Adrenal gland (tissue), 12 donors: ENCODE measurements around the gene COL4A1. TPM values are rescaled to one million over a fixed set of nuclear protein-coding genes. Genes with fewer than 3 reads are reported as not detected.

Source experiments
- DNase-seq, 7 donors: peaks; one replicate each; pipeline ENCODE4 v3.0.0-alpha.2; 2019 to 2020
- H3K27ac ChIP-seq, 5 donors: fragments of 200-600 bp; sonication (generic) in 4 of 5; 1 replicate in 3 of 5; 2 replicates in 2 of 5; pipeline versions ENCODE4 v1.5.1 to v1.8.0; 2016 to 2020; ENCODE audit warnings: mild to moderate bottlenecking in 1 of 5
- H3K27me3 ChIP-seq: fragments of 200-600 bp; 2 replicates; pipeline ENCODE4 v1.8.0; 2021
- H3K36me3 ChIP-seq, 2 donors: fragments of 200-600 bp; replicated peaks in 1 of 2; 1 replicate in 1 of 2; 2 replicates in 1 of 2; pipeline versions ENCODE4 v1.5.1 to v1.8.0; 2018 to 2022
- H3K4me1 ChIP-seq, 2 donors: fragments of 200-600 bp; replicated peaks in 1 of 2; 1 replicate in 1 of 2; 2 replicates in 1 of 2; pipeline versions ENCODE4 v1.5.1 to v1.8.0; 2018 to 2021
- H3K4me3 ChIP-seq, 4 donors: fragments of 200-600 bp; sonication (generic) in 3 of 4; one replicate each; pipeline ENCODE4 v1.5.1; 2016 to 2018
- H3K9me3 ChIP-seq, 3 donors: fragments of 200-600 bp; sonication (generic) in 1 of 3; replicated peaks in 1 of 3; 1 replicate in 2 of 3; 2 replicates in 1 of 3; pipeline versions ENCODE4 v1.5.1 to v1.8.0; 2016 to 2021
- POLR2A ChIP-seq, 2 donors: fragments of 450-650 bp; IDR thresholded peaks; one replicate each; pipeline ENCODE4 v1.6.1; 2017; ENCODE audit warnings: antibody characterized with exemption in 2 of 2, mild to moderate bottlenecking in 2 of 2, moderate library complexity in 1 of 2
- WGBS, 4 donors: extraction: QIAGEN DNeasy Blood & Tissue Kit in 2 of 4; methylation state at CpG; one replicate each; pipeline versions ENCODE4 v1.1.5 to v1.1.7; 2013 to 2017; 5-methylcytosine and 5-hydroxymethylcytosine counted together
- intact Hi-C, 2 donors: fragments of 100-400 bp; cut with DNase I; formaldehyde crosslinking; loops; one replicate each; pipeline versions ENCODE4 v1.14.1 to v1.15.0; 2022 to 2023
- polyA plus RNA-seq, 3 donors: library from polyadenylated mRNA; stranded (reverse); fragments of 200-250 nt in 2 of 3; fragments of 350-450 nt in 1 of 3; fragmentation: Illumina TruSeq in 1 of 3; extraction: RNeasy Lipid Tissue Mini Kit (QIAGEN cat#74804) in 1 of 3; gene quantifications; one replicate each; pipeline ENCODE4 v1.2.3, GENCODE V29; 2013 to 2014
- total RNA-seq, 9 donors: library from RNA; depleted of rRNA in 4 of 9; stranded (reverse); fragments of >200 nt in 4 of 9; fragments of 120-200 nt in 1 of 9; fragmentation: NEBNext Ultra II Directional in 1 of 9; extraction: Animal tissue kit (Norgen Biotek cat#: 25700) in 1 of 9; gene quantifications; one replicate each; pipeline versions ENCODE4 v1.1.0 to v1.2.4, GENCODE V29; 2013 to 2023
- TF ChIP-seq, protein P1 (sequence below), 6 experiments: fragments of 450-650 bp in 4 of 6; fragments of 200-600 bp in 2 of 6; sonication (generic) in 1 of 6; IDR thresholded peaks; 1 replicate in 5 of 6; 2 replicates in 1 of 6; pipeline versions ENCODE4 v1.5.1 to v1.8.0; 2016 to 2021; ENCODE audit warnings: antibody characterized with exemption in 6 of 6, mild to moderate bottlenecking in 2 of 6, moderate library complexity in 1 of 6
- donor health status: healthy with polysubstance abuse.
- donor health status: Bipolar disorder and iron deficiency.
- donor health status: DM: yes; HTN: yes; CAD: no.
- donor health status: DM: no; HTN: no; CAD: no.
- donor health status: DM: no; HTN: no; CAD: no.
- donor health status: DM: yes; HTN: yes; CAD: no.

COL4A1 gene
- total and polyA plus RNA-seq, 12 donors = 62.4 to 364 (median 183) TPM

GRCh38 chr13:110249326-110249725 is 57.6 kb downstream of the COL4A1 start:
- no peaks in the 10 kb centered on the region for H3K9me3 ChIP-seq
- TF ChIP-seq POLR2A (IDR thresholded peaks at IDR 0.05) = no peak
- TF ChIP-seq, protein P1, sequence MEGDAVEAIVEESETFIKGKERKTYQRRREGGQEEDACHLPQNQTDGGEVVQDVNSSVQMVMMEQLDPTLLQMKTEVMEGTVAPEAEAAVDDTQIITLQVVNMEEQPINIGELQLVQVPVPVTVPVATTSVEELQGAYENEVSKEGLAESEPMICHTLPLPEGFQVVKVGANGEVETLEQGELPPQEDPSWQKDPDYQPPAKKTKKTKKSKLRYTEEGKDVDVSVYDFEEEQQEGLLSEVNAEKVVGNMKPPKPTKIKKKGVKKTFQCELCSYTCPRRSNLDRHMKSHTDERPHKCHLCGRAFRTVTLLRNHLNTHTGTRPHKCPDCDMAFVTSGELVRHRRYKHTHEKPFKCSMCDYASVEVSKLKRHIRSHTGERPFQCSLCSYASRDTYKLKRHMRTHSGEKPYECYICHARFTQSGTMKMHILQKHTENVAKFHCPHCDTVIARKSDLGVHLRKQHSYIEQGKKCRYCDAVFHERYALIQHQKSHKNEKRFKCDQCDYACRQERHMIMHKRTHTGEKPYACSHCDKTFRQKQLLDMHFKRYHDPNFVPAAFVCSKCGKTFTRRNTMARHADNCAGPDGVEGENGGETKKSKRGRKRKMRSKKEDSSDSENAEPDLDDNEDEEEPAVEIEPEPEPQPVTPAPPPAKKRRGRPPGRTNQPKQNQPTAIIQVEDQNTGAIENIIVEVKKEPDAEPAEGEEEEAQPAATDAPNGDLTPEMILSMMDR (IDR thresholded peaks at IDR 0.05) = no peak
- intact Hi-C loops = loop anchor here in 1 of 2 donors (10.0 kb wide), 1 partner anchor 55 kb away; the partner anchor contains the start of genes COL4A1 and COL4A2
- no peaks in the 10 kb centered on the region for H3K27me3 ChIP-seq
- no peaks in the 10 kb centered on the region for H3K36me3 ChIP-seq
- H3K27ac ChIP-seq = peak overlapping the region in 4 of 5 donors; percentile 0 to 92 (median 60)
- no peak overlapping the region for H3K4me3 ChIP-seq
- peaks cover 0 to 23% of the 10 kb centered on the region in 2 donors for H3K4me1 ChIP-seq
- WGBS, 4 donors = 78 to 86% (median 80%) methylated on average over 12 to 13 of the region's 13 CpGs
- DNase-seq = peak in 1 of 7 donors; percentile 36

DNA sequence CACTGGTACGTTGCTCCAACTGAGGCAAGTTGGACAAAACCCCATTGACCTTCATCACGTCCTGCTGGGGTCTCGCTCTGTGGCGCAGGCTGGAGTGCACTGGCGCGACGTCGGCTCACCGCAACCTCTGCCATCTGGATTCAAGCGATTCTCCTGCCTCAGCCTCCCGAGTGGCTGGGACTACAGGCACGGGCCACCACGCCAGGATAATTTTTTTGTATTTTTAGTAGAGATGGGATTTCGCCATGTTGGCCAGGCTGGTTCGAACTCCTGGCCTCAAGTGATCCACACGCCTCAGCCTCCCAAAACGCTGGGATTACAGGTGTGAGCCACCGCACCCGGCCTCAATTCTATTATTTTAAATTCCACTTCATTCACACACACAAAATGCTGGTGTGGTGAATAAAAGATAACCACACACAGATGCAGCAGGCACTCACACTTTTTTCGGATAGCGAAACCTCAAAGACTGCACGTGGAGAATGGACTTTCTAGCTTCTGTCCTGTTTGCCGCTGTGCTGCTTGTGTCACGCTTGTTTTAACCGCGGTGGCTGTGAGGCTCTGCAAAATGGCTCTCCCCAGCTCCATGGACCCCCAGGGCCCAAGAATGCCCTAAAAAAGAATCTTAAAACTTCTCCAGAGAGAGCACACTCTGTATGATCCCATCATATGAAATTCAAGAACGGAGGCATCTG is 58.4 kb downstream of the COL4A1 start:
- TF ChIP-seq POLR2A (IDR thresholded peaks at IDR 0.05) = no peak
- TF ChIP-seq, protein P1 (IDR thresholded peaks at IDR 0.05) = no peak
- H3K4me1 ChIP-seq = peaks cover 0 to 29% of the 10 kb centered on the region in 2 donors
- H3K27me3 ChIP-seq = no peaks in the 10 kb centered on the region
- peak overlapping the region in 4 of 5 donors; percentile 0 to 92 (median 66) for H3K27ac ChIP-seq
- WGBS, 4 donors = 94 to 97% (median 96%) methylated on average over 25 to 27 of the region's 27 CpGs
- no peaks in the 10 kb centered on the region for H3K9me3 ChIP-seq
- intact Hi-C loops = loop anchor here in 1 of 2 donors (10.0 kb wide), 1 partner anchor 56 kb away; the partner anchor contains the start of genes COL4A1 and COL4A2
- no peaks in the 10 kb centered on the region for H3K36me3 ChIP-seq
- H3K4me3 ChIP-seq = no peak overlapping the region
- peak in 1 of 7 donors; percentile 49 for DNase-seq

DNA sequence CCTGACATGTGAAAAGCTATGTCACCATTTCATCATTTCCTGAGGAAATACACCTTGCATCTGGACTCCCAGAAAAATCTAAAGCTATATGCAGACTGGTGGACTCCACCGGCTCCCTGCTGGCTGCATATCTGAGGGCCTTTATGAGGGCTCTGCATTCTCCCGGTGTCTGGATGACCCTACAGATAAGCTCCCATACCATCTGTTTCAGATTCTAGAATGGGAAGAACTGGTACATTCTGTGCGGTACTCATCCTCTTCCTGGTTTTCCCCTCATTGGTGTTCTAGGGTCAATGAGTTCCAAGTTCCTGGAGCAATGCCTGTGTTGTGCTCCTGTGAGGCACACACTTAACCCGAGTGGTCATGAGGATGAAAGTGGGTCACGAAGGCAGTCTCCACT is 60.4 kb downstream of the COL4A1 start:
- Histone ChIP-seq H3K27ac (peak overlapping the region in 3 of 5 donors; percentile 18 to 92 (median 36)), H3K9me3 (no peaks in the 10 kb centered on the region), H3K27me3 (no peaks in the 10 kb centered on the region), H3K4me3 (no peak overlapping the region), H3K4me1 (peaks cover 0 to 39% of the 10 kb centered on the region in 2 donors), H3K36me3 (no peaks in the 10 kb centered on the region)
- DNase-seq = peak in 1 of 7 donors; percentile 54
- 55 to 72% (median 63%) methylated on average over 4 to 5 of the region's 5 CpGs for WGBS, 4 donors
- TF ChIP-seq, protein P1 (IDR thresholded peaks at IDR 0.05) = no peak
- TF ChIP-seq POLR2A (IDR thresholded peaks at IDR 0.05) = no peak
- intact Hi-C loops = loop anchor here in 1 of 2 donors (10.0 kb wide), 1 partner anchor 58 kb away; the partner anchor contains the start of genes COL4A1 and COL4A2

DNA sequence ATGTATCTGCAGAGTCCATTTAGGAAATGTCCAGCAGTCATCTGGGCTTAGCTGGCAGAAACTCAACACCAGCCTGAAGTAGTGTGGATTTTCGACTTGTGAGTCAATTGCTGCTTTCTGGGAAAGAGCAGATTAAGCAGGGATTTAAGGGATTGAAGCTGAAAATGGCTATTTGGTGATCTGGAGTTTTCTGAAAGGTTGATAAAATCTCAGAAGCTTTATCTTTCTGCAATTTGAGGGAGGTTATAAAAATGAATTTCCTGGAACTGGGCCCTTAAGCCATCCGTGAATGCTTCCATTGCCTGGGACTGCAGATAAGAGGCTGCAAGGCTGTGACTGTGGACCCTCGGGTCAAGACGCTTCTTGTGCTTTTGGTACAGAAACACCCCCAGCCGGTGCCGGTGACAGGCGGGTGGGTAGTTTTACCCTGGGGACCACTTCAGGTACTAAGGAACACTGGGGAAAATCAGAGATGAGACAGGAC is 61.5 kb downstream of the COL4A1 start:
- DNase-seq = peak in 1 of 7 donors; percentile 49
- peak overlapping the region in 1 of 5 donors; percentile 72 for H3K27ac ChIP-seq
- no peak for TF ChIP-seq POLR2A (IDR thresholded peaks at IDR 0.05)
- TF ChIP-seq, protein P1 (IDR thresholded peaks at IDR 0.05) = no peak
- no peak overlapping the region for H3K4me3 ChIP-seq
- intact Hi-C loops = loop anchor here in 1 of 2 donors (10.0 kb wide), 1 partner anchor 59 kb away; the partner anchor contains the start of genes COL4A1 and COL4A2
- no peaks in the 10 kb centered on the region for H3K27me3 ChIP-seq
- peaks cover 0 to 39% of the 10 kb centered on the region in 2 donors for H3K4me1 ChIP-seq
- no peaks in the 10 kb centered on the region for H3K36me3 ChIP-seq
- WGBS, 4 donors = 72 to 90% (median 82%) methylated on average over 7 of the region's 7 CpGs
- no peaks in the 10 kb centered on the region for H3K9me3 ChIP-seq
